Activated CD8-positive, alpha-beta memory T cell treated with anti-CD3 and anti-CD28 coated beads, Interleukin-2, amount 10 ng/mL, durations not matched to agents 7 days and 5 days (primary cell): ENCODE data around the gene GFOD1. TPM values are rescaled to one million over a fixed set of nuclear protein-coding genes. Genes with fewer than 3 reads are reported as not detected.

Source experiments
- ATAC-seq: fragments of 150-1000 bp; cut with Tn5 transposase; one replicate; pipeline ENCODE4 v1.10.0; 2021; ENCODE audit warnings: moderate library complexity
- CTCF ChIA-PET: fragments of 350-600 bp; sonication (Branson Sonifier 250); formaldehyde crosslinking; loops from one replicate; lab custom pipeline; 2021; ENCODE audit warnings: antibody characterized with exemption; lab: Charles Lee
- DNase-seq: peaks from one replicate; pipeline ENCODE4 v3.0.0-alpha.2; 2020
- H3K27ac Mint-ChIP-seq: one replicate; pipeline ENCODE4 v1.8.0; 2021; ENCODE audit warnings: mild to moderate bottlenecking, mixed read lengths
- H3K27me3 Mint-ChIP-seq: one replicate; pipeline ENCODE4 v1.8.0; 2021; ENCODE audit warnings: mixed read lengths
- H3K36me3 Mint-ChIP-seq: one replicate; pipeline ENCODE4 v1.8.0; 2021; ENCODE audit warnings: mild to moderate bottlenecking, mixed read lengths
- H3K4me1 Mint-ChIP-seq: one replicate; pipeline ENCODE4 v1.8.0; 2021; ENCODE audit warnings: mixed read lengths
- H3K4me3 Mint-ChIP-seq: one replicate; pipeline ENCODE4 v1.8.0; 2021; ENCODE audit warnings: mild to moderate bottlenecking, moderate library complexity, mixed read lengths
- H3K9me3 Mint-ChIP-seq: one replicate; pipeline ENCODE4 v1.8.0; 2022; ENCODE audit warnings: low read depth, mixed read lengths
- total RNA-seq, 2 experiments: library from RNA; stranded (reverse); gene quantifications; one replicate each; pipeline ENCODE4 v1.2.3, GENCODE V29; 2021

Gene GFOD1
- total RNA-seq, 2 experiments from 2014 or later: 10.6 to 11.6 TPM

- Mint-ChIP-seq H3K4me3 (no peak overlapping the region), H3K4me1 (peaks cover 2% of the 10 kb centered on the region), H3K36me3 (no peaks in the 10 kb centered on the region), H3K27me3 (peaks cover 10% of the 10 kb centered on the region), H3K9me3 (peaks cover 2% of the 10 kb centered on the region), H3K27ac (no peak overlapping the region)
- DNase-seq (no peak), ATAC-seq (no peak)
- CTCF ChIA-PET: no interaction called here
These were observed 17.9 kb upstream of the GFOD1 start for GRCh38 chr6:13505345-13505734.

DNA sequence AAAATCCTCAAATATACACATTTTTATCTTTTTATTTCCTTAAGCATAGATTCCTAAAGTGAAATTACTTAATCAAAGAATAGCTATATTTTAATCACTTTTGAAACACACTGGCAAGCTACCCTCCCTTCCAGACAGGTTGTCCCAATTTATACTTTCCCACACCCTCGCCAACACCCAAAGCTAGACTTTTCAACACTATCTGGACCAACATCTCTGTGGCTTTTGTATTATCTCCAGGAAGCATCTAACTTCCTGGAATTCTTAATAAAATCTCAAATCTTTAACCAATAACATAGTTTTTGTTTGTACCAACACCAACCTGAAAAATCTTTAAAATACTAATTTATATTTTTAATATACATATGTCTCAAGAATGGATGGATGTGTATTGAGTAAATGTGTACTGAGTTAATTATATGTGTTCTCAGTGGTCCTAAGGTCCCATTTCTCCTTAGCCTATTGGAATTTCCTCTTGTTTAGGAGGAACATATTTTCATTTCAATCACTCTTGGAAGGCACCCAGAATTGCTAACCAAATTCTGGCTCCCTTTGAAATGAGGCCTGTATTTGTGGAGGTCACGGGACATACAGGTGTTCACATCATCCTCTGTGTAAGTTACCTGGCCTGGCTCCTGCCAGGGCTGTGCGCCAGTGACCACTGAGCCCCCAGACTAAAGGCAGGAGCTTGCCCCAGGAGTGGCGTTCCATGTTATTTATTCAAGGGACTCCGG is 17.4 kb upstream of the GFOD1 start:
- Mint-ChIP-seq H3K27ac (no peak overlapping the region), H3K36me3 (no peaks in the 10 kb centered on the region), H3K4me3 (no peak overlapping the region), H3K9me3 (peaks cover 2% of the 10 kb centered on the region), H3K27me3 (peaks cover 10% of the 10 kb centered on the region), H3K4me1 (peaks cover 2% of the 10 kb centered on the region)
- no peak for ATAC-seq
- CTCF ChIA-PET: no interaction called here
- DNase-seq: no peak

DNA sequence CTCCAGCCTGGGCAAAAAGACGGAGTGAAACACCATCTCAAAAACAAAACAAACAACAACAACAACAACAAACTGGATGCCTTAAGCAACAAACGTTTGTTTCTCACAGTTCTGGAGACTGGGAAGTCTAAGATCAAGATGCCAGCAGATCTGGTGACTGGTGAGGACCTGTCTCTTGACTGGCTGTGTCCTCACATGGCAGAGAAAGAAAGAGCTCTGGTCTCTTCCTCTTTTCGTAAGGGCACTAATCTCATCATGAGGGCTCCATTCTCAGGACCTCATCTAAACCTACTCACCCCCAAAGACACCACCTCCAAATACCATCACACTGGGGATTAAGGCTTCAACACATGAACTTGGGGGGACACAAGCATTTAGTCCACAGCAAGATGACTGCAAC is 13.5 kb upstream of the GFOD1 start:
- DNase-seq (no peak), ATAC-seq (no peak)
- Mint-ChIP-seq H3K36me3 (no peaks in the 10 kb centered on the region), H3K27ac (no peak overlapping the region), H3K9me3 (peaks cover 2% of the 10 kb centered on the region), H3K4me1 (peaks cover 2% of the 10 kb centered on the region), H3K4me3 (no peak overlapping the region), H3K27me3 (peaks cover 4% of the 10 kb centered on the region)
- CTCF ChIA-PET: no interaction called here

DNA sequence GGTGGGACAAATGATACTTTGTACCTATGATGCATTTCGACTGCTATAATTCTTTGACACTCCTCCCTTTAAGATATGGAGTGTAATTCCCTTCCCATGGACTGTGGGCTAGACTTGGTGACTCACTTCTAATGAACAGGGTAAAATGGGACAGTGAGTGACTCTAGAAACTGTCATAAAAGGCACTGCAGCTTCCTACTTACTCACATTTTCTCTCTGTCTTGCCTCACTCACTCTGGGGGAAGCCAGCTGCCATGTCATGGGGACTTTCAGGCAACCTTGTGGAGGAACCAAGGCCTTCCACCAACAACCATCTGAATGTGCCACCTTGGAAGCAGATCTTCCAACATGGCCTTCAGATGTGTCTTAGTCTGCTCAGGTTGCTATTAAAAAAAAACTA is 12.9 kb upstream of the GFOD1 start:
- Mint-ChIP-seq H3K36me3 (no peaks in the 10 kb centered on the region), H3K27me3 (peaks cover 3% of the 10 kb centered on the region), H3K27ac (no peak overlapping the region), H3K9me3 (peaks cover 2% of the 10 kb centered on the region), H3K4me3 (no peak overlapping the region), H3K4me1 (peaks cover 2% of the 10 kb centered on the region)
- ATAC-seq (no peak), DNase-seq (no peak)
- CTCF ChIA-PET: no interaction called here

- Mint-ChIP-seq H3K27ac (no peak overlapping the region), H3K4me3 (no peak overlapping the region), H3K36me3 (no peaks in the 10 kb centered on the region), H3K9me3 (no peaks in the 10 kb centered on the region), H3K4me1 (no peaks in the 10 kb centered on the region), H3K27me3 (peaks cover 2% of the 10 kb centered on the region)
- DNase-seq (no peak), ATAC-seq (no peak)
- CTCF ChIA-PET: no interaction called here
These were observed 9.3 kb upstream of the GFOD1 start for GRCh38 chr6:13496513-13497190.

DNA sequence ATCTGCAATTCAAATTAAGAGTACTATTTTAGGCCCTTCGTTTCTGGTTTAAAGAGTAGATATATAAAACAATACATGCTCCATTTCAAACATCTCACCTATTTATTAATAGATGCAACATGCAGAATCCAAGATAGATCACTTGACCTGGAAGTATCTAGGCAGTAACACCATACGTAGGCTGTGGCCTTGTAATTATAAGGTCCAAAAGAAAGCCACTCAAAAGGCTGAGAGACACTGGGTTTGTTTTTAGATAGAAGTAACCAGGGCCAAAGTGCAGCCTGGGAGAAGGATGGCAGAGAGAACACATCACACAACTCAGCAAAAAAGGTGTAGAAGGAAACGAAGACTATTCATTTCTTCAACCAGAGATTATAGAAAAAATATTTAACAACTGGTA is 8.4 kb upstream of the GFOD1 start:
- no peak overlapping the region for H3K27ac Mint-ChIP-seq
- no peaks in the 10 kb centered on the region for H3K36me3 Mint-ChIP-seq
- DNase-seq (no peak), ATAC-seq (no peak)
- H3K9me3 Mint-ChIP-seq: no peaks in the 10 kb centered on the region
- no peak overlapping the region for H3K4me3 Mint-ChIP-seq
- CTCF ChIA-PET: no interaction called here
- H3K27me3 Mint-ChIP-seq: peaks cover 2% of the 10 kb centered on the region
- H3K4me1 Mint-ChIP-seq: no peaks in the 10 kb centered on the region

- Mint-ChIP-seq H3K27ac (no peak overlapping the region), H3K9me3 (no peaks in the 10 kb centered on the region), H3K4me1 (no peaks in the 10 kb centered on the region), H3K27me3 (peaks cover 2% of the 10 kb centered on the region), H3K36me3 (no peaks in the 10 kb centered on the region), H3K4me3 (no peak overlapping the region)
- CTCF ChIA-PET: no interaction called here
- ATAC-seq (no peak), DNase-seq (no peak)
These were observed 7.8 kb upstream of the GFOD1 start for GRCh38 chr6:13495112-13495776.

GRCh38 chr6:13494137-13494536 is 6.7 kb upstream of the GFOD1 start:
- H3K4me3 Mint-ChIP-seq: no peak overlapping the region
- ATAC-seq: no peak

GRCh38 chr6:13493147-13493546 is 5.7 kb upstream of the GFOD1 start:
- H3K4me3 Mint-ChIP-seq: no peak overlapping the region
- no peaks in the 10 kb centered on the region for H3K36me3 Mint-ChIP-seq
- peaks cover 9% of the 10 kb centered on the region for H3K4me1 Mint-ChIP-seq
- DNase-seq (no peak), ATAC-seq (no peak)
- CTCF ChIA-PET: interaction anchor here (0.8 to 1.4 kb wide), 3 partner anchors 9 to 162 kb away, joined by 3 to 4 read pairs (median 3); partner anchors contain the start of gene SIRT5
- peaks cover 6% of the 10 kb centered on the region for H3K27me3 Mint-ChIP-seq
- no peaks in the 10 kb centered on the region for H3K9me3 Mint-ChIP-seq
- H3K27ac Mint-ChIP-seq: no peak overlapping the region

More at GRCh38 chr6:13494137-13494536, 6.7 kb upstream of the GFOD1 start:
- Mint-ChIP-seq H3K36me3 (no peaks in the 10 kb centered on the region), H3K27me3 (peaks cover 2% of the 10 kb centered on the region), H3K27ac (no peak overlapping the region), H3K4me1 (no peaks in the 10 kb centered on the region), H3K9me3 (no peaks in the 10 kb centered on the region)
- DNase-seq: no peak
- CTCF ChIA-PET: interaction anchor here (1.4 kb wide), 1 partner anchor 10 kb away, joined by 3 read pairs; no protein-coding TSS in a partner anchor

DNA sequence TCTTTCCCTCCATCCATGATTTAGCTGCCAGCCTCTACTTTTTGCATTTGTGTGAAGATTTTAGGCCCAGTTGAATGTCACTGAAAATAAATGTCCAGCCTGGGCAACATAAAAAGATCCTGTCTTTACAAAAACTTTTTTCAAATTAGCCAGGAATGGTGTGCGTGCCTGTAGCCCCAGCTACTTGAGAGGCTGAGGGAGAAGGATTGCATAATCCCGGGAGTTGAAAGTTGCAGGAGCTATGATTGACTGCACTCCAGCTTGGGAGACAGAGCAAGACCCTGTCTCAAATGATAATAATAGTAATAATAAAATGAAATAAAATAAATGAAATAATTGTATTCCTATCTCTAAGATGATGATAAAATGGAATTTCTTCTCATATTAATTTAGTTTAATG is 5.0 kb upstream of the GFOD1 start:
- Mint-ChIP-seq H3K27ac (no peak overlapping the region), H3K4me3 (no peak overlapping the region), H3K27me3 (peaks cover 6% of the 10 kb centered on the region), H3K9me3 (no peaks in the 10 kb centered on the region), H3K4me1 (peaks cover 9% of the 10 kb centered on the region), H3K36me3 (no peaks in the 10 kb centered on the region)
- DNase-seq (no peak), ATAC-seq (no peak)
- CTCF ChIA-PET: no interaction called here

GRCh38 chr6:13491538-13491937 is 4.1 kb upstream of the GFOD1 start:
- no peaks in the 10 kb centered on the region for H3K9me3 Mint-ChIP-seq
- CTCF ChIA-PET: no interaction called here
- H3K27me3 Mint-ChIP-seq: peaks cover 6% of the 10 kb centered on the region
- DNase-seq (no peak), ATAC-seq (no peak)
- peaks cover 10% of the 10 kb centered on the region for H3K4me1 Mint-ChIP-seq
- no peak overlapping the region for H3K4me3 Mint-ChIP-seq
- H3K36me3 Mint-ChIP-seq: no peaks in the 10 kb centered on the region
- H3K27ac Mint-ChIP-seq: no peak overlapping the region

DNA sequence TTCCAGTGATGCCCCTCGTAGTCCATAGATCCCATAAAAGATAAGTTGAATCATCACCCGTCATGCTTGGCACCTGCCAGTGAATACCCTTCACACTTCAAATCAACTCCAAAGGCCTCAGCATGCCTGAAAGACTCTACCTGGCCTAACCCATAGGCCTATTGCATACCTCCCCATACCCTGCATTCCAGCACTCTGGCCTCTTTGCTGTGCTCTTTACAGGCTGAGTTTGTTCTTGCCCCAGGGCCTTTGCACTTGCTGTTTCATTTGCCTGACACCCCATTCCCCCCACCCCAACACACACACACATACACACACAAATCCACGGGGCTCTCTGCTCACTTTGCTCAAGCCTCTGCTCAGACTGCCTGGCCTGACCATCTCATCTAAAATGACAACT is 3.0 kb upstream of the GFOD1 start:
- no peak for ATAC-seq
- peaks cover 7% of the 10 kb centered on the region for H3K27me3 Mint-ChIP-seq
- CTCF ChIA-PET: no interaction called here
- no peak for DNase-seq
- H3K27ac Mint-ChIP-seq: no peak overlapping the region
- no peaks in the 10 kb centered on the region for H3K9me3 Mint-ChIP-seq
- H3K4me1 Mint-ChIP-seq: peaks cover 20% of the 10 kb centered on the region
- H3K4me3 Mint-ChIP-seq: no peak overlapping the region
- no peaks in the 10 kb centered on the region for H3K36me3 Mint-ChIP-seq

DNA sequence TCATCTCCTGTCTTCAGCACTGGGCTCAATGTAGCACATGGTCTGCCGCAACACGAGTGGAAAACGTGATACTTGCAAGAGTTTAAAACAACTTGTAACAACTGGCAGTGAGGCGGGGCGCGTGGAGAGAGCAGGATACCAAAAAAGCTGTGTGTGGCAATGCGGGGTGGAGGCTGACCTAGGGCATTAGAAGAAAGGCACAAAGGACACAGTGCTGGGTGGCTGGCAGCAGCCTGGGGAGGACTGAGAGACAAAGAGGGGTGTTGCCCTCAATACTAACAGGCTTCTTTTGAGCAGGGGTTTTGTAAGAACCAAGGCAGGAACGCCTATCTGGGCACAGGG is 1.5 kb upstream of the GFOD1 start:
- H3K9me3 Mint-ChIP-seq: no peaks in the 10 kb centered on the region
- CTCF ChIA-PET: interaction anchor here (1.8 kb wide), 1 partner anchor 86 kb away, joined by 5 read pairs; the partner anchor contains the start of gene SIRT5
- peaks cover 9% of the 10 kb centered on the region for H3K27me3 Mint-ChIP-seq
- H3K4me1 Mint-ChIP-seq: peaks cover 34% of the 10 kb centered on the region
- peak overlapping the region; percentile 77 for H3K4me3 Mint-ChIP-seq
- H3K27ac Mint-ChIP-seq: no peak overlapping the region
- H3K36me3 Mint-ChIP-seq: no peaks in the 10 kb centered on the region
- no peak for DNase-seq
- no peak for ATAC-seq
